ENCODE measurements around the gene GFRAL. TPM values are rescaled to one million over a fixed set of nuclear protein-coding genes. Genes with fewer than 3 reads are reported as not detected.
"Not testable (repeated sequence)": the region's sequence is repeated elsewhere in the genome, so short reads cannot be mapped to it uniquely, and the experiment has no call there.

Gene GFRAL
- total RNA-seq, 1 donor from 2014 or later = not detected

DNA sequence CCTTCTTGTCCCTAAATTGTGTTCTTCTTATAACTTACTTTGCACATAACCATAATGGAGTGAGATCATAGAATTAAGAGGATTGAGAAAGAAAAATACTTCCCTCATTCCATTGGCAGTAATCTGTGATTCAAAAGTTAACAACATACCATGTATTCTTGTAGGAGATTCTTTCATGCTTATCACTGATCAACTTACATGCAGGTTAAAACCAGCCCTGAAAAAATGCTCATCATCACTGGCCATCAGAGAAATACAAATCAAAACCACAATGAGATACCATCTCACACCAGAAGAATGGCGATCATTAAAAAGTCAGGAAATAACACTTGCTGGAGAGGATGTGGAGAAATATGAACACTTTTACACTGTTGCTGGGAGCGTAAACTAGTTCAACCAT lies 36.5 kb upstream of the GFRAL start:
- Histone ChIP-seq H3K4me1 (no peaks in the 10 kb centered on the region), H3K9me3 (no peaks in the 10 kb centered on the region), H3K36me3 (no peaks in the 10 kb centered on the region), H3K27ac (no peak overlapping the region), H3K27me3 (ENCODE audit: low read depth) (no peaks in the 10 kb centered on the region), H3K4me3 (no peak overlapping the region)
- no peak for ATAC-seq
- intact Hi-C loops (cut with DNase I) = no loop called here
- no peak for DNase-seq
- TF ChIP-seq, protein P1, sequence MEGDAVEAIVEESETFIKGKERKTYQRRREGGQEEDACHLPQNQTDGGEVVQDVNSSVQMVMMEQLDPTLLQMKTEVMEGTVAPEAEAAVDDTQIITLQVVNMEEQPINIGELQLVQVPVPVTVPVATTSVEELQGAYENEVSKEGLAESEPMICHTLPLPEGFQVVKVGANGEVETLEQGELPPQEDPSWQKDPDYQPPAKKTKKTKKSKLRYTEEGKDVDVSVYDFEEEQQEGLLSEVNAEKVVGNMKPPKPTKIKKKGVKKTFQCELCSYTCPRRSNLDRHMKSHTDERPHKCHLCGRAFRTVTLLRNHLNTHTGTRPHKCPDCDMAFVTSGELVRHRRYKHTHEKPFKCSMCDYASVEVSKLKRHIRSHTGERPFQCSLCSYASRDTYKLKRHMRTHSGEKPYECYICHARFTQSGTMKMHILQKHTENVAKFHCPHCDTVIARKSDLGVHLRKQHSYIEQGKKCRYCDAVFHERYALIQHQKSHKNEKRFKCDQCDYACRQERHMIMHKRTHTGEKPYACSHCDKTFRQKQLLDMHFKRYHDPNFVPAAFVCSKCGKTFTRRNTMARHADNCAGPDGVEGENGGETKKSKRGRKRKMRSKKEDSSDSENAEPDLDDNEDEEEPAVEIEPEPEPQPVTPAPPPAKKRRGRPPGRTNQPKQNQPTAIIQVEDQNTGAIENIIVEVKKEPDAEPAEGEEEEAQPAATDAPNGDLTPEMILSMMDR (IDR thresholded peaks at IDR 0.05) = no peak

DNA sequence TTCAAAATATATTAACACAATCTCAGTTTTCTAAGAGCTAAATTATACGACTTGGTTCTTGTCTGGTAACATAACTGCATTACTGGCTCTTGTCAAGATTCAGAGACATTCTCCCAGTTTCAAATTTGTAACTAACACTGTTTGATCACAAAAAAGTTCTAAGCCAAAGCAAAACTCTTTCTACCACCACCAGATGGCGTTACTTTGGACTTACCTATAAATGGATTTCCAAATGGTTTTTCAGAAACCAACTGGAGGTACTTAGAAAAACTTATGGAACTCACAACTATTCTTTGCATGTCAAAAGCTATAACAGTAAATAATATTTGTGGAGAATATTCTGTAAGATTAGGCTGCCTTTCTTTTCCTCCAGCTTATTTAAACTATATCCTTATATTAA lies 34.2 kb upstream of the GFRAL start:
- Histone ChIP-seq H3K4me1 (no peaks in the 10 kb centered on the region), H3K27ac (no peak overlapping the region), H3K27me3 (ENCODE audit: low read depth) (no peaks in the 10 kb centered on the region), H3K36me3 (no peaks in the 10 kb centered on the region), H3K4me3 (no peak overlapping the region), H3K9me3 (no peaks in the 10 kb centered on the region)
- TF ChIP-seq, protein P1 (IDR thresholded peaks at IDR 0.05) = peak; percentile 10
- intact Hi-C loops (cut with DNase I) = no loop called here
- DNase-seq = no peak
- ATAC-seq = no peak

DNA sequence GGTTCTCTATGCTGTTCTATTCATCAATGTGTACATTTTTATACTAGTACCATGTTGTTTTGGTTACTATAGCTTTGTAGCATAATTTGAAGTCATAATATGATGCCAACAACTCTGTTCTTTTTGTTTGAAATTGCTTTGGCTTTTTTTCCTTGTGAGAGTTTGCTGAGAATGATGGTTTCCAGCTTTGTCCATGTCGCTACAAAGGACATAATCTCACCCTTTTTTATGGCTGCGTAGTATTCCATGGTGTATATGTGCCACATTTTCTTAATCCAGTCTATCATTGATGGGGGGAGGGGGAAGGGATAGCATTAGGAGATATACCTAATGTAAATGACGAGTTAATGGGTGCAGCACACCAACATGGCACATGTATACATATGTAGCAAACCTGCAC lies 30.1 kb upstream of the GFRAL start:
- H3K9me3 ChIP-seq; ATAC-seq; H3K27ac ChIP-seq; intact Hi-C loops (cut with DNase I); DNase-seq; H3K27me3 ChIP-seq (ENCODE audit: low read depth); H3K4me3 ChIP-seq; H3K36me3 ChIP-seq; H3K4me1 ChIP-seq: not testable (repeated sequence)

DNA sequence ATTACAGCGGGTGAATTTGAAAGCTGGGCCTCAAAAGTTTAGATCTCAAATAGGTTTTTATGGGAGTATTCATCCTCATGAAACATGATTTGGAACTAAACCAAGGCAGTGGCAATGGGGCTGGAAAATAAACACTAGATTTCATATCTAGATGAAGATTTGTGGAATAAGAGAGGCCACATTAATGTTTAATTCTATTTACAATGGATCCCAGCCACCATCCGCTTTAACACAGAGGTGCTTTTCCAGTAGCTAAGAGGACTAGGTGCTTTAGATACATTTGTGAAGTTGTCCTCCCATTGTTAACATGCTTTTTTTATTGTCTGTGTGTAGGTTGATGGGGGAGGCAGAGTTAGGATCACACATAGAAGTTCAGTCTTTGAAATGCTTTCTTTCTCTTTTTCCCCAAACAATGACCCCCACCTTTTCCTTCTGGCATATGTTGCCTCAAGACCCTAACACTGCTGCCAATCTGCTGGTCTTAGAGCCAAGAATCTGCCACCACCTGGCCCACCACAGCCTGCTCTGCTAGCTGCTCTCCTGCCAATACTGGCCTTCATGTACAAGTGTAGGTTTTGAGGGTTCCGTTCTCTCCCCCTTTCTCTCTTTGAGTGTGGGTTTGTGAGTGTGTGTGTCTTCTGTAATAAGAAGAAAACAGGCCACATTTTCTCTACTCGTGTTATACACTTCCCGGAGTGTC lies 27.8 kb upstream of the GFRAL start:
- no peaks in the 10 kb centered on the region for H3K9me3 ChIP-seq
- no peaks in the 10 kb centered on the region for H3K36me3 ChIP-seq
- DNase-seq (no peak), ATAC-seq (peak in 1 of 2 donors; percentile 54)
- no peaks in the 10 kb centered on the region for H3K27me3 ChIP-seq (ENCODE audit: low read depth)
- H3K27ac ChIP-seq = no peak overlapping the region
- TF ChIP-seq, protein P1 (IDR thresholded peaks at IDR 0.05) = no peak
- intact Hi-C loops (cut with DNase I) = no loop called here
- H3K4me3 ChIP-seq = no peak overlapping the region
- H3K4me1 ChIP-seq = no peaks in the 10 kb centered on the region

DNA sequence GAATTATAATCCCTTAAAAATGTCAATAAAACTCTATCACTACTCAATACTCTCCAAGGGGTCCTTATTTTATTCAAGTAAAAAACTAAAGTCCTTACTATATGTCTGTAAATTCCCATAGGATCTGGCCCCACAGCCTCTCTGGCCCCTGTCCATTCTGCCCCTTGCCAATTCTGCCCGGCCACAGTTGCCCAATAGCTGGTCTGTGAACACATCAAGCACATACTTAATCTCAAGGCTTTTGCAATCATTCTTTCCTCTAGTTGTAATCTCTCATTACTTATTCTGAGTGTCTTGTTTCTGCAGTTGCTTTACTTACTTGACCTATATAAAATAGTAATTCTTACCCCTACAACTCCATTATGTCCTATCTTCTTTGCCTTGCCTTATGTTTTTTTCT lies 22.5 kb upstream of the GFRAL start:
- H3K36me3 ChIP-seq = no peaks in the 10 kb centered on the region
- intact Hi-C loops (cut with DNase I) = no loop called here
- DNase-seq (no peak), ATAC-seq (peak in 1 of 2 donors; percentile 76)
- H3K4me1 ChIP-seq = no peaks in the 10 kb centered on the region
- no peak overlapping the region for H3K4me3 ChIP-seq
- no peak overlapping the region for H3K27ac ChIP-seq
- TF ChIP-seq, protein P1 (IDR thresholded peaks at IDR 0.05) = no peak
- no peaks in the 10 kb centered on the region for H3K9me3 ChIP-seq
- H3K27me3 ChIP-seq (ENCODE audit: low read depth) = no peaks in the 10 kb centered on the region

DNA sequence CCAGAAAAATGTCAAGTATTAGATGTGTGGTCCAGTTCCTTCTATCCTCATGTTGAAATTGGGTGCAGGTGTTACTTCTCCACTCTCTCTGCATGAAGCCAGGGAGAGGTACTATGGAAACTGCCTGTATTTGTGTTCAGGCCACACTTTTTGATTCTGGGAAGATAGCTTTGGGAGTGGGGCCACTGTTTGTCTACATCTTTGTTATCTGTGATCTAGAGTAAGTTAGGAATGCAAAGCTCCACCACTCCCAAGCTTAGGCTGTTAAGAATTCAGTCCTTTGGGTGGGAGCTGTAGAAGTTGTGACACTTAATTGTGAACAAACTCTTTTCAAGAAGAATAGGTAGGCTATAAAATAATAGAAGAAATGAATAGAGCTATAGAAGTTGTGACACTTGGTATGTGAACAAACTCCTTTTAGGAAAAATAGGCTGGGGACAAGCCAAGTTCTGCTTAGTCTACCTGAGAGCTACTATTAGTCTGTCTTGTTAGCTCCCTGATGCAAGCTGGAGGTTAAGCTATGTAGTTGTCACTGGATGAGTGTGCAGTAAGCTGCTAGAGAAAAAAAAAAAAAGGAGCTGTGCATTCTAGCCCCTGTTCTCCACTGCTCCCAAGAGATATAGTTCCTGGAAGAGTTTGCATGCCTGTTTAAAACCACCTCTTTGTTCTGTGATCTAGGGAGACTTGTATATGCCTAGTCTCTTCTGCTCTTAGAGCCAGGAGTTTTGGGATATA lies 7.1 kb upstream of the GFRAL start:
- Histone ChIP-seq H3K27ac (no peak overlapping the region), H3K9me3 (no peaks in the 10 kb centered on the region), H3K4me3 (no peak overlapping the region), H3K4me1 (no peaks in the 10 kb centered on the region), H3K27me3 (ENCODE audit: low read depth) (no peaks in the 10 kb centered on the region), H3K36me3 (no peaks in the 10 kb centered on the region)
- intact Hi-C loops (cut with DNase I) = no loop called here
- TF ChIP-seq, protein P1 (IDR thresholded peaks at IDR 0.05) = no peak
- DNase-seq (no peak), ATAC-seq (no peak)

All from lower lobe of right lung (tissue), 2 donors.